Measurements from ENCODE around the gene OLIG1.

DNA sequence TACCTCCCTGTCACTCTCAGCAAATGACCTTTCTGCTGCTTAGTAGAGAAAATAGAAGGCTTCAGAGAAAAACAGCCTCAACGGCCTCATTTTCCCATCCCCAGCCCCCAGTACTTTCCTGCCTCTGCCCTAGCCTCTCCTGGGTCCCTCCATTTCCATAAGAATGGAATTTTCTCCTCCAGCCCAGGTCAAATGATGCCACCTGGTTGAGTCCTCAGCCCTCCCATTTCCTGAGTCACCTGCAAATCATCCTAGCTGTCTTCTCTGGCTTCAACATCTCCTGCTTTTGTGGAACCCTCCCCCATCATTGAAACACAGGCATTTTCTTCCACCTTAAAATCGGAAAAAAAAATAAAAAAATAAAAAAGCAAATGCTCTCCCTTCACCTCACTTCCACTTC is 35.1 kb downstream of the OLIG1 start:
- TF ChIP-seq, protein P1, sequence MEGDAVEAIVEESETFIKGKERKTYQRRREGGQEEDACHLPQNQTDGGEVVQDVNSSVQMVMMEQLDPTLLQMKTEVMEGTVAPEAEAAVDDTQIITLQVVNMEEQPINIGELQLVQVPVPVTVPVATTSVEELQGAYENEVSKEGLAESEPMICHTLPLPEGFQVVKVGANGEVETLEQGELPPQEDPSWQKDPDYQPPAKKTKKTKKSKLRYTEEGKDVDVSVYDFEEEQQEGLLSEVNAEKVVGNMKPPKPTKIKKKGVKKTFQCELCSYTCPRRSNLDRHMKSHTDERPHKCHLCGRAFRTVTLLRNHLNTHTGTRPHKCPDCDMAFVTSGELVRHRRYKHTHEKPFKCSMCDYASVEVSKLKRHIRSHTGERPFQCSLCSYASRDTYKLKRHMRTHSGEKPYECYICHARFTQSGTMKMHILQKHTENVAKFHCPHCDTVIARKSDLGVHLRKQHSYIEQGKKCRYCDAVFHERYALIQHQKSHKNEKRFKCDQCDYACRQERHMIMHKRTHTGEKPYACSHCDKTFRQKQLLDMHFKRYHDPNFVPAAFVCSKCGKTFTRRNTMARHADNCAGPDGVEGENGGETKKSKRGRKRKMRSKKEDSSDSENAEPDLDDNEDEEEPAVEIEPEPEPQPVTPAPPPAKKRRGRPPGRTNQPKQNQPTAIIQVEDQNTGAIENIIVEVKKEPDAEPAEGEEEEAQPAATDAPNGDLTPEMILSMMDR (IDR thresholded peaks at IDR 0.05): no peak
- no peak for TF ChIP-seq POLR2A (IDR thresholded peaks at IDR 0.05)
